ENCODE data around the gene NEFH. TPM values are rescaled to one million over a fixed set of nuclear protein-coding genes. Genes with fewer than 3 reads are reported as not detected.

Gene NEFH
- total RNA-seq, 2 experiments from 2014 or later, result 2.7 to 2.9 TPM

DNA sequence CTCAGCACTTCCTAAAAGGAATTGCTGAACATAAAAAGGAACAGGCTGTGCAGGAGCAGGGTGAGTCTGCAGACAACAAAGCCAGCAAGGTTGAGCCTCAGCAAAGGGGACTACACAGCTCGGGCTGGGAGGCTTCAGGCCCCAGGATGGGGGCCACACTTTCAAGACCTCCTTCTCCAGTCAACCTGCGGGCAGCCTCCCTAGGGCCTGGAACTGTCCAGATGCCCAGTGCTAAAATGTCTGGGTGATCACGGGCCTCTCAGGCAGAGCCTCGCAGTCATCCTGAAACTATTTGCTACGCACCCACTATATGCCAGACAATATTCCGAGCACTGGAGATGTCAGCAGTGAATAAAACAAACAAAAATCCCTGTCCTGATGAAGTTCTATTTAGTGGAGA lies 3.9 kb upstream of the NEFH start:
- ChIA-PET CTCF (no interaction called here), POLR2A (no interaction called here)
- Mint-ChIP-seq H3K9me3 (no peaks in the 10 kb centered on the region), H3K4me3 (no peak overlapping the region), H3K27me3 (peaks cover 29% of the 10 kb centered on the region), H3K27ac (no peak overlapping the region), H3K4me1 (peaks cover 10% of the 10 kb centered on the region), H3K36me3 (ENCODE audit: low read depth) (peaks cover 4% of the 10 kb centered on the region)
- DNase-seq, result no peak

DNA sequence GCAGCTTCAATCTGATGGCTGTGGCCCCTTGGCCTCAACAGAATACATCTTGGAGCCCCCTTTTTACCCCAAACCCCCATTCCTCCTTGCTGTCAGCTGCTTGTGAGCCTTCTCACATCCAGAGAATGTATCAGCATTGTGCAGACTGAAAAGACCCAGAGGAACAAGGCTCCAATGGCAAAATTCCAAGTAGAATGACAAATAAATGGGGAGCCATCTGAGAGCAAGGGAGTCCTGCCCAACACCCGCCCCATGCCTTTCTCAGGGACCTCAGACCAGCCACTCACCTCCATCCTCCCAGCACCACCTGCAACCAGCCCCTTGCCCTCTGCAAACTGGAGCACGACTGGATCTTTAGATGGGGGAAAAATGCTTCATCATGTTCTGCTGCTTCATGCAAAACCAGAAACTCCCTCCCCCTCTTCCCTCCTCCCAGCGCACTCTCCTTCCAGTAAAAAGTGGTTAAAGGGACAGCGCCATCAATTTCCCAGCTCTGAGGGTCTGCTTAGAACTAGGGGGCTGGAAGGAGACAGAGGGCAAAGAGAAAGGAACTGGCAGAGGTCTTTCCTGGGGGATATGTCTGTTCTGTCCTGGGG lies 2.2 kb upstream of the NEFH start:
- H3K9me3 Mint-ChIP-seq, result peaks cover 4% of the 10 kb centered on the region

GRCh38 chr22:29478326-29479276 lies 1.4 kb upstream of the NEFH start:
- peak; percentile 29 for DNase-seq
- H3K36me3 Mint-ChIP-seq (ENCODE audit: low read depth), result peaks cover 10% of the 10 kb centered on the region
- H3K27me3 Mint-ChIP-seq, result peaks cover 38% of the 10 kb centered on the region
- H3K4me3 Mint-ChIP-seq, result no peak overlapping the region
- peaks cover 4% of the 10 kb centered on the region for H3K9me3 Mint-ChIP-seq
- peaks cover 18% of the 10 kb centered on the region for H3K4me1 Mint-ChIP-seq
- ChIA-PET CTCF (no interaction called here), POLR2A (no interaction called here)
- H3K27ac Mint-ChIP-seq, result no peak overlapping the region

More for the DNA sequence above, 2.2 kb upstream of the NEFH start:
- Mint-ChIP-seq H3K36me3 (ENCODE audit: low read depth) (peaks cover 10% of the 10 kb centered on the region), H3K4me1 (peaks cover 18% of the 10 kb centered on the region), H3K27ac (no peak overlapping the region), H3K27me3 (peaks cover 38% of the 10 kb centered on the region), H3K4me3 (no peak overlapping the region)
- ChIA-PET POLR2A (no interaction called here), CTCF (no interaction called here)
- DNase-seq, result no peak

- H3K4me1 Mint-ChIP-seq, result peaks cover 18% of the 10 kb centered on the region
- no peak overlapping the region for H3K4me3 Mint-ChIP-seq
- CTCF ChIA-PET, result interaction anchor here (0.6 kb wide), 1 partner anchor 288 kb away, joined by 3 read pairs; no protein-coding TSS in a partner anchor
- DNase-seq, result no peak
- H3K27ac Mint-ChIP-seq, result no peak overlapping the region
- POLR2A ChIA-PET, result no interaction called here
- peaks cover 38% of the 10 kb centered on the region for H3K27me3 Mint-ChIP-seq
- H3K9me3 Mint-ChIP-seq, result peaks cover 4% of the 10 kb centered on the region
- H3K36me3 Mint-ChIP-seq (ENCODE audit: low read depth), result peaks cover 10% of the 10 kb centered on the region
These were observed 169 bp downstream of the NEFH start for GRCh38 chr22:29480262-29480511.

GRCh38 chr22:29480512-29481264 lies 670 bp downstream of the NEFH start:
- peak; percentile 64 for DNase-seq
- POLR2A ChIA-PET, result interaction anchor here (0.6 kb wide), 1 partner anchor 528 kb away, joined by 4 read pairs; no protein-coding TSS in a partner anchor
- peaks cover 38% of the 10 kb centered on the region for H3K27me3 Mint-ChIP-seq
- peaks cover 10% of the 10 kb centered on the region for H3K36me3 Mint-ChIP-seq (ENCODE audit: low read depth)
- H3K4me1 Mint-ChIP-seq, result peaks cover 18% of the 10 kb centered on the region
- H3K4me3 Mint-ChIP-seq, result peak overlapping the region; percentile 65
- CTCF ChIA-PET, result interaction anchor here (0.6 kb wide), 1 partner anchor 288 kb away, joined by 3 read pairs; no protein-coding TSS in a partner anchor
- H3K9me3 Mint-ChIP-seq, result peaks cover 4% of the 10 kb centered on the region
- no peak overlapping the region for H3K27ac Mint-ChIP-seq

DNA sequence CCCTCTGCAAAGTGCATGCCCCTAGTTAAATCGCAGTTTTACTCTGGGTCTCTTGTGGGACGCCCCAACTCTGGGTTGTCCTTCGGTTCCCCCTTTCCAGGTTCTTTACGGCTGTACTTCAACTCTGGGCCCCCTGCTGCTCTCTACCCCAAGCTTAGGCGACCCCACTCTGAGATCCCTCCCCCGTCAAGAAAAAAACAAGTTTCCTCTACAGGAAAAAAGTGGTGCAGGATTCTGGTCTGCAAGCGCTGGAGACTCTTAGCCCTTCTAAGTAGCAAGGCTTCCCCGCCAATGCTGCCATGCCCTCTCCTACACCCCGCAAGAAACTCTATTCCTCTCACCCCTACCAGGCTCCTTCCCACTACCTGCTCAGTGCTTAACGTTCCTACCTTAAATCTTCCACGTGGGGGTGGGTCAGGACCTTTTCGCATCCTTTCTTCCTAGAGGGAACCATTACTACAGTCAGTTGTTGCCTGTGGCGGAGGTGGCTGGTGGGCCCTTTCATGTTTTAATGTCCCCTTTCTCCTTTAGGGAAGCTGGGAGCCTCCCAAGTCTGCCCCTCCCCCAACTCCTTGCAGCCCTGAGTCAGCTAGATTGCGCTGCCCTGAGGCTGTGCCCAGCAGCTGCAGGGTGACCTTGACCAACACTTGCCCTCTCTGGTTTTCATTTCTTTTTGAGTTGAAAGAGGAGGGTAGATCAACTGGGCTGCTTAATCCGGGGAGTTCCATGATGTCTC lies 1.4 kb downstream of the NEFH start:
- POLR2A ChIA-PET, result interaction anchor here (1.1 kb wide), 1 partner anchor 8 kb away, joined by 3 read pairs; no protein-coding TSS in a partner anchor
- no peak for DNase-seq
- H3K27me3 Mint-ChIP-seq, result peaks cover 38% of the 10 kb centered on the region
- H3K27ac Mint-ChIP-seq, result no peak overlapping the region
- peaks cover 4% of the 10 kb centered on the region for H3K9me3 Mint-ChIP-seq
- peaks cover 18% of the 10 kb centered on the region for H3K4me1 Mint-ChIP-seq
- peak overlapping the region; percentile 65 for H3K4me3 Mint-ChIP-seq
- CTCF ChIA-PET, result interaction anchor here (2.1 kb wide), 1 partner anchor 10 kb away, joined by 9 read pairs; no protein-coding TSS in a partner anchor
- H3K36me3 Mint-ChIP-seq (ENCODE audit: low read depth), result peaks cover 10% of the 10 kb centered on the region

GRCh38 chr22:29482253-29482652 lies 2.2 kb downstream of the NEFH start:
- peaks cover 35% of the 10 kb centered on the region for H3K27me3 Mint-ChIP-seq
- POLR2A ChIA-PET, result interaction anchor here (1.1 kb wide), 1 partner anchor 9 kb away, joined by 3 read pairs; no protein-coding TSS in a partner anchor
- peaks cover 18% of the 10 kb centered on the region for H3K4me1 Mint-ChIP-seq
- CTCF ChIA-PET, result interaction anchor here (2.1 kb wide), 1 partner anchor 11 kb away, joined by 9 read pairs; no protein-coding TSS in a partner anchor
- no peak overlapping the region for H3K27ac Mint-ChIP-seq
- DNase-seq, result no peak
- H3K36me3 Mint-ChIP-seq (ENCODE audit: low read depth), result peaks cover 10% of the 10 kb centered on the region
- no peak overlapping the region for H3K4me3 Mint-ChIP-seq
- H3K9me3 Mint-ChIP-seq, result peaks cover 4% of the 10 kb centered on the region

DNA sequence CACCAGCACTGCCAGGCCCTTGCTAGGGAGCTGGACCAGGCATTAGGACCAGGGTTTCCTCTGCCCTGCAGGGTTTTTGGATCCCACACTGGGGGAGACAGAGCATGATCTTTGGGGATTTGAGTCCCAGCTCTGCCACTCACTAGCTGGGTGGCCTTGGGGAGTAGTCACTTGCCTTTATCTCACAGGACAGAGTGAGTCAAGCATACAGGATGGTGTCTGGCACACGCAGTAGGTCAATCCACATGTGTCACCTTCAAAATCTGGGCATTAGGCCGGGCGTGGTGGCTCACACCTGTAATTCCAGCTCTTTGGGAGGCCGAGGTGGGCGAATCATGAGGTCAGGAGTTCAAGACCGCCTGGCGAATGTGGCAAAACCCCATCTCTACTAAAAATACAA lies 2.7 kb downstream of the NEFH start:
- peaks cover 18% of the 10 kb centered on the region for H3K4me1 Mint-ChIP-seq
- H3K9me3 Mint-ChIP-seq, result peaks cover 4% of the 10 kb centered on the region
- ChIA-PET CTCF (interaction anchor here (0.7 to 2.1 kb wide), 2 partner anchors 11 to 713 kb away, joined by 3 to 9 read pairs; no protein-coding TSS in a partner anchor), POLR2A (interaction anchor here (0.6 to 1.1 kb wide), 2 partner anchors 9 to 1810 kb away, joined by 3 read pairs; partner anchors contain the start of gene PIK3IP1)
- no peak overlapping the region for H3K27ac Mint-ChIP-seq
- H3K27me3 Mint-ChIP-seq, result peaks cover 33% of the 10 kb centered on the region
- H3K4me3 Mint-ChIP-seq, result no peak overlapping the region
- H3K36me3 Mint-ChIP-seq (ENCODE audit: low read depth), result peaks cover 10% of the 10 kb centered on the region
- DNase-seq, result no peak

GRCh38 chr22:29483254-29483653 lies 3.2 kb downstream of the NEFH start:
- no peak for DNase-seq
- peaks cover 18% of the 10 kb centered on the region for H3K4me1 Mint-ChIP-seq
- H3K27ac Mint-ChIP-seq, result no peak overlapping the region
- H3K36me3 Mint-ChIP-seq (ENCODE audit: low read depth), result peaks cover 10% of the 10 kb centered on the region
- peaks cover 4% of the 10 kb centered on the region for H3K9me3 Mint-ChIP-seq
- POLR2A ChIA-PET, result interaction anchor here (0.6 kb wide), 1 partner anchor 1809 kb away, joined by 3 read pairs; the partner anchor contains the start of gene PIK3IP1
- no peak overlapping the region for H3K4me3 Mint-ChIP-seq
- peaks cover 27% of the 10 kb centered on the region for H3K27me3 Mint-ChIP-seq
- CTCF ChIA-PET, result interaction anchor here (0.7 to 2.1 kb wide), 2 partner anchors 12 to 712 kb away, joined by 3 to 9 read pairs; no protein-coding TSS in a partner anchor

DNA sequence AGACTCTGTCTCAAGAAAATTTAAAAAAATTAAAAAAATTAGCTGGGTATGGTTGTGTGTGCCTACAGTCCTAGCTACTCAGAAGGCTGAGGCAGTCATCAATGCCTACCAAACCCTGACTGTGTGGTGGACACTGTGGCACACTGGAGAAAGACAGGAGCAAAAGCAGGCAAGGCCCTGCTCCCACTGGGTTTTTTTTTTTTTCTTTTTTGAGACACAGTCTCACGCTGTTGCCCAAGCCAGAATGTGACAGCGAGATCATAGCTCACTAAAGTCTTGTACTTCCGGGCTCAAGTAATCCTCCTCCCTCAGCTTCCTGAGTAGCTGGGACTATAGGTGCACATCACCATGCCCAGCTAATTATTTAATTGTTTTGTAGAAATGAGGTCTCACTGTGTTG lies 4.6 kb downstream of the NEFH start:
- DNase-seq, result no peak
- Mint-ChIP-seq H3K27ac (no peak overlapping the region), H3K4me3 (no peak overlapping the region), H3K9me3 (peaks cover 4% of the 10 kb centered on the region), H3K4me1 (peaks cover 10% of the 10 kb centered on the region), H3K27me3 (peaks cover 14% of the 10 kb centered on the region), H3K36me3 (ENCODE audit: low read depth) (peaks cover 7% of the 10 kb centered on the region)
- ChIA-PET POLR2A (no interaction called here), CTCF (interaction anchor here (0.7 kb wide), 1 partner anchor 12 kb away, joined by 3 read pairs; no protein-coding TSS in a partner anchor)

GRCh38 chr22:29485448-29485847 lies 5.4 kb downstream of the NEFH start:
- POLR2A ChIA-PET, result no interaction called here
- Mint-ChIP-seq H3K9me3 (peaks cover 4% of the 10 kb centered on the region), H3K4me1 (peaks cover 8% of the 10 kb centered on the region), H3K27me3 (peaks cover 12% of the 10 kb centered on the region), H3K4me3 (no peak overlapping the region), H3K27ac (no peak overlapping the region), H3K36me3 (ENCODE audit: low read depth) (peaks cover 6% of the 10 kb centered on the region)
- CTCF ChIA-PET, result interaction anchor here (0.7 kb wide), 1 partner anchor 11 kb away, joined by 3 read pairs; no protein-coding TSS in a partner anchor
- no peak for DNase-seq

- no peaks in the 10 kb centered on the region for H3K27me3 Mint-ChIP-seq
- no peaks in the 10 kb centered on the region for H3K36me3 Mint-ChIP-seq (ENCODE audit: low read depth)
- no peak overlapping the region for H3K4me3 Mint-ChIP-seq
- no peak for DNase-seq
- no peak overlapping the region for H3K27ac Mint-ChIP-seq
- ChIA-PET POLR2A (no interaction called here), CTCF (no interaction called here)
- no peaks in the 10 kb centered on the region for H3K9me3 Mint-ChIP-seq
- H3K4me1 Mint-ChIP-seq, result no peaks in the 10 kb centered on the region
These were observed 7.5 kb downstream of the NEFH start for GRCh38 chr22:29487426-29487986.

All from activated CD4-positive, alpha-beta memory T cell treated with anti-CD3 and anti-CD28 coated beads, Interleukin-2, amount 10 ng/mL, durations not matched to agents 7 days and 5 days (primary cell).